Cardiac septum (tissue), 1 donor: ENCODE measurements around the gene MYCT1. TPM values are rescaled to one million over a fixed set of nuclear protein-coding genes. Genes with fewer than 3 reads are reported as not detected.

Source experiments
- DNase-seq: peaks from one replicate; pipeline ENCODE4 v3.0.0-alpha.2; 2020; ENCODE audit warnings: low spot score
- intact Hi-C: fragments of 100-400 bp; cut with DNase I; formaldehyde crosslinking; loops from one replicate; pipeline ENCODE4 v1.14.0; 2022
- total RNA-seq: library from RNA; stranded (reverse); fragmentation: NEBNext Ultra II Directional; extraction: Animal tissue kit (Norgen Biotek cat#: 25700); gene quantifications from one replicate; pipeline ENCODE4 v1.2.1, GENCODE V29; 2021
- donor health status: DM: no; HTN: no; CAD: no.

MYCT1 gene
- total RNA-seq, 1 donor from 2014 or later: 9.6 TPM

GRCh38 chr6:152716322-152716721 lies 18.6 kb downstream of the MYCT1 start:
- no peak for DNase-seq
- intact Hi-C loops: no loop called here

GRCh38 chr6:152720974-152721373 lies 23.3 kb downstream of the MYCT1 start:
- intact Hi-C loops: no loop called here
- DNase-seq: no peak

GRCh38 chr6:152721956-152722355 lies 24.3 kb downstream of the MYCT1 start:
- intact Hi-C loops: no loop called here
- no peak for DNase-seq

- intact Hi-C loops: no loop called here
- no peak for DNase-seq
These were observed 25.7 kb downstream of the MYCT1 start for GRCh38 chr6:152723398-152723797.

- intact Hi-C loops: no loop called here
- no peak for DNase-seq
These were observed 28.6 kb downstream of the MYCT1 start for GRCh38 chr6:152726313-152726712.

- DNase-seq: no peak
- intact Hi-C loops: no loop called here
These were observed 29.8 kb downstream of the MYCT1 start for GRCh38 chr6:152727507-152727906.

GRCh38 chr6:152734630-152735029 lies 36.9 kb downstream of the MYCT1 start:
- DNase-seq: no peak
- intact Hi-C loops: no loop called here

GRCh38 chr6:152736687-152737273 lies 39.1 kb downstream of the MYCT1 start:
- no peak for DNase-seq
- intact Hi-C loops: no loop called here

- DNase-seq: no peak
- intact Hi-C loops: no loop called here
These were observed 47.9 kb downstream of the MYCT1 start for GRCh38 chr6:152745509-152746171.

- intact Hi-C loops: no loop called here
- no peak for DNase-seq
These were observed 48.5 kb downstream of the MYCT1 start for GRCh38 chr6:152746172-152746553.

GRCh38 chr6:152748843-152749242 lies 51.1 kb downstream of the MYCT1 start:
- intact Hi-C loops: no loop called here
- DNase-seq: no peak

GRCh38 chr6:152749336-152749735 lies 51.6 kb downstream of the MYCT1 start:
- DNase-seq: no peak
- intact Hi-C loops: no loop called here

- DNase-seq: no peak
- intact Hi-C loops: no loop called here
These were observed 53.0 kb downstream of the MYCT1 start, which contains the start of gene VIP for GRCh38 chr6:152750694-152751093. TSS of gene VIP (plus strand) at chr6:152750797. CDS start at chr6:152752178, 1,381 bp downstream.

GRCh38 chr6:152765331-152765730 lies 67.6 kb downstream of the MYCT1 start:
- intact Hi-C loops: no loop called here
- no peak for DNase-seq

- DNase-seq: no peak
- intact Hi-C loops: no loop called here
These were observed 71.5 kb downstream of the MYCT1 start for GRCh38 chr6:152769159-152769558.

- no peak for DNase-seq
- intact Hi-C loops: no loop called here
These were observed 72.3 kb downstream of the MYCT1 start for GRCh38 chr6:152769993-152770392.

GRCh38 chr6:152771061-152771687 lies 73.5 kb downstream of the MYCT1 start:
- intact Hi-C loops: no loop called here
- DNase-seq: no peak
